Astrocyte of the spinal cord (primary cell): ENCODE data around the gene SCYGR7.

Source experiments
- DNase-seq: peaks from one replicate; pipeline ENCODE4 v3.0.0; 2011; ENCODE audit warnings: low read depth, low spot score
- H3K4me3 ChIP-seq: 2 replicates; pipeline ENCODE4 v1.5.1; 2011; ENCODE audit warnings: low read depth, mild to moderate bottlenecking, low read length, moderate library complexity
- CTCF ChIP-seq: IDR thresholded peaks from 2 replicates; pipeline ENCODE4 v1.5.1; 2012; ENCODE audit warnings: low read depth, mild to moderate bottlenecking, low read length, inconsistent platforms
- in situ Hi-C: cut with HindIII; loops from 2 replicates; pipeline ENCODE4 v1.10.0; 2017; ENCODE audit warnings: low sequenced_read_pairs

The SCYGR7 gene

GRCh38 chr2:227703961-227704360, 24.2 kb upstream of the SCYGR7 start:
- no peak for TF ChIP-seq CTCF
- H3K4me3 ChIP-seq, result no peak overlapping the region
- no peak for DNase-seq
- in situ Hi-C loops, result no loop called here

- DNase-seq, result no peak
- TF ChIP-seq CTCF, result no peak
- H3K4me3 ChIP-seq, result no peak overlapping the region
- in situ Hi-C loops, result no loop called here
Measured at GRCh38 chr2:227706859-227707258, 21.3 kb upstream of the SCYGR7 start.

- no peak for TF ChIP-seq CTCF
- no peak overlapping the region for H3K4me3 ChIP-seq
- in situ Hi-C loops, result no loop called here
- no peak for DNase-seq
Measured at GRCh38 chr2:227707390-227707789, 20.7 kb upstream of the SCYGR7 start.

- in situ Hi-C loops, result no loop called here
- TF ChIP-seq CTCF, result no peak
Measured at GRCh38 chr2:227710986-227711385, 17.1 kb upstream of the SCYGR7 start.

GRCh38 chr2:227713291-227713690, 14.8 kb upstream of the SCYGR7 start:
- DNase-seq, result no peak
- TF ChIP-seq CTCF, result no peak
- H3K4me3 ChIP-seq, result no peak overlapping the region
- in situ Hi-C loops, result no loop called here

More at GRCh38 chr2:227710986-227711385, 17.1 kb upstream of the SCYGR7 start:
- H3K4me3 ChIP-seq, result no peak overlapping the region
- no peak for DNase-seq

GRCh38 chr2:227716501-227716900, 11.6 kb upstream of the SCYGR7 start:
- no peak overlapping the region for H3K4me3 ChIP-seq
- in situ Hi-C loops, result no loop called here
- TF ChIP-seq CTCF, result no peak
- DNase-seq, result no peak
